ENCODE data around the gene RTTN.

RTTN gene

GRCh38 chr18:70075906-70076305 lies 129.6 kb downstream of the RTTN start:
- no peak overlapping the region for H3K27ac ChIP-seq (ENCODE audit: insufficient read depth in 1 of 2, low read depth in 1 of 2, low read length in 2 of 2, poor library complexity in 1 of 2, severe bottlenecking in 2 of 2)
- H3K4me1 ChIP-seq (ENCODE audit: control extremely low read depth in 1 of 4, control insufficient read depth in 4 of 4, insufficient read depth in 4 of 4, low read length in 3 of 4) = no peaks in the 10 kb centered on the region
- ChIA-PET CTCF (interaction anchor here (1.0 kb wide), 1 partner anchor 10 kb away, joined by 4 read pairs; no protein-coding TSS in a partner anchor), POLR2A (no interaction called here)
- no peak overlapping the region for H3K4me3 ChIP-seq (ENCODE audit: control insufficient read depth in 1 of 7, extremely low read depth in 1 of 7, insufficient read depth in 4 of 7, low read depth in 2 of 7, low read length in 6 of 7)
- H3K27me3 ChIP-seq (replicated peaks in 2 of 5; ENCODE audit: control insufficient read depth in 4 of 5, insufficient read depth in 5 of 5, low read length in 4 of 5) = no peaks in the 10 kb centered on the region
- no peaks in the 10 kb centered on the region for H3K9me3 ChIP-seq (ENCODE audit: control extremely low read depth in 1 of 5, control insufficient read depth in 4 of 5, insufficient read depth in 2 of 5, low read depth in 1 of 5, low read length in 4 of 5)
- DNase-seq = no peak
- H3K36me3 ChIP-seq (ENCODE audit: control insufficient read depth in 4 of 4, insufficient read depth in 4 of 4, low read length in 3 of 4) = peaks cover 0 to 8% (median 5%) of the 10 kb centered on the region in 4 experiments

- Histone ChIP-seq H3K27me3 (replicated peaks in 2 of 5; ENCODE audit: control insufficient read depth in 4 of 5, insufficient read depth in 5 of 5, low read length in 4 of 5) (no peaks in the 10 kb centered on the region), H3K36me3 (ENCODE audit: control insufficient read depth in 4 of 4, insufficient read depth in 4 of 4, low read length in 3 of 4) (peaks cover 2 to 8% (median 3%) of the 10 kb centered on the region in 4 experiments), H3K4me1 (ENCODE audit: control extremely low read depth in 1 of 4, control insufficient read depth in 4 of 4, insufficient read depth in 4 of 4, low read length in 3 of 4) (no peaks in the 10 kb centered on the region), H3K4me3 (ENCODE audit: control insufficient read depth in 1 of 7, extremely low read depth in 1 of 7, insufficient read depth in 4 of 7, low read depth in 2 of 7, low read length in 6 of 7) (no peak overlapping the region), H3K27ac (ENCODE audit: insufficient read depth in 1 of 2, low read depth in 1 of 2, low read length in 2 of 2, poor library complexity in 1 of 2, severe bottlenecking in 2 of 2) (no peak overlapping the region), H3K9me3 (ENCODE audit: control extremely low read depth in 1 of 5, control insufficient read depth in 4 of 5, insufficient read depth in 2 of 5, low read depth in 1 of 5, low read length in 4 of 5) (no peaks in the 10 kb centered on the region)
- DNase-seq = no peak
- ChIA-PET POLR2A (no interaction called here), CTCF (interaction anchor here (1.0 kb wide), 1 partner anchor 12 kb away, joined by 3 read pairs; no protein-coding TSS in a partner anchor)
- no CpG with 5 or more reads among the region's 1 CpG for WGBS (ENCODE audit: insufficient coverage)
Measured at GRCh38 chr18:70074116-70074515, 131.4 kb downstream of the RTTN start.

- CTCF ChIA-PET = no interaction called here
- H3K27me3 ChIP-seq (replicated peaks in 2 of 5; ENCODE audit: control insufficient read depth in 4 of 5, insufficient read depth in 5 of 5, low read length in 4 of 5) = no peaks in the 10 kb centered on the region
- no peak overlapping the region for H3K27ac ChIP-seq (ENCODE audit: insufficient read depth in 1 of 2, low read depth in 1 of 2, low read length in 2 of 2, poor library complexity in 1 of 2, severe bottlenecking in 2 of 2)
- POLR2A ChIA-PET = no interaction called here
- peaks cover 2 to 8% (median 4%) of the 10 kb centered on the region in 4 experiments for H3K36me3 ChIP-seq (ENCODE audit: control insufficient read depth in 4 of 4, insufficient read depth in 4 of 4, low read length in 3 of 4)
- 100% methylated on average over 1 of the region's 5 CpGs for whole genome bisulfite sequencing (ENCODE audit: insufficient coverage)
- no peaks in the 10 kb centered on the region for H3K4me1 ChIP-seq (ENCODE audit: control extremely low read depth in 1 of 4, control insufficient read depth in 4 of 4, insufficient read depth in 4 of 4, low read length in 3 of 4)
- no peak overlapping the region for H3K4me3 ChIP-seq (ENCODE audit: control insufficient read depth in 1 of 7, extremely low read depth in 1 of 7, insufficient read depth in 4 of 7, low read depth in 2 of 7, low read length in 6 of 7)
- no peak for DNase-seq
- no peaks in the 10 kb centered on the region for H3K9me3 ChIP-seq (ENCODE audit: control extremely low read depth in 1 of 5, control insufficient read depth in 4 of 5, insufficient read depth in 2 of 5, low read depth in 1 of 5, low read length in 4 of 5)
Measured at GRCh38 chr18:70073432-70073831, 132.1 kb downstream of the RTTN start.

GRCh38 chr18:70072678-70073077 lies 132.8 kb downstream of the RTTN start:
- Histone ChIP-seq H3K27ac (ENCODE audit: insufficient read depth in 1 of 2, low read depth in 1 of 2, low read length in 2 of 2, poor library complexity in 1 of 2, severe bottlenecking in 2 of 2) (no peak overlapping the region), H3K27me3 (replicated peaks in 2 of 5; ENCODE audit: control insufficient read depth in 4 of 5, insufficient read depth in 5 of 5, low read length in 4 of 5) (no peaks in the 10 kb centered on the region), H3K4me3 (ENCODE audit: control insufficient read depth in 1 of 7, extremely low read depth in 1 of 7, insufficient read depth in 4 of 7, low read depth in 2 of 7, low read length in 6 of 7) (no peak overlapping the region), H3K36me3 (ENCODE audit: control insufficient read depth in 4 of 4, insufficient read depth in 4 of 4, low read length in 3 of 4) (peaks cover 2 to 12% (median 4%) of the 10 kb centered on the region in 4 experiments), H3K4me1 (ENCODE audit: control extremely low read depth in 1 of 4, control insufficient read depth in 4 of 4, insufficient read depth in 4 of 4, low read length in 3 of 4) (no peaks in the 10 kb centered on the region), H3K9me3 (ENCODE audit: control extremely low read depth in 1 of 5, control insufficient read depth in 4 of 5, insufficient read depth in 2 of 5, low read depth in 1 of 5, low read length in 4 of 5) (no peaks in the 10 kb centered on the region)
- DNase-seq = peak; percentile 10 to 29 (median 19)
- no CpG with 5 or more reads among the region's 1 CpG for WGBS (ENCODE audit: insufficient coverage)
- ChIA-PET CTCF (no interaction called here), POLR2A (no interaction called here)

- H3K36me3 ChIP-seq (ENCODE audit: control insufficient read depth in 4 of 4, insufficient read depth in 4 of 4, low read length in 3 of 4) = peaks cover 2 to 9% (median 4%) of the 10 kb centered on the region in 4 experiments
- no peaks in the 10 kb centered on the region for H3K4me1 ChIP-seq (ENCODE audit: control extremely low read depth in 1 of 4, control insufficient read depth in 4 of 4, insufficient read depth in 4 of 4, low read length in 3 of 4)
- WGBS (ENCODE audit: insufficient coverage) = no CpG with 5 or more reads among the region's 1 CpG
- DNase-seq = no peak
- no peaks in the 10 kb centered on the region for H3K9me3 ChIP-seq (ENCODE audit: control extremely low read depth in 1 of 5, control insufficient read depth in 4 of 5, insufficient read depth in 2 of 5, low read depth in 1 of 5, low read length in 4 of 5)
- ChIA-PET CTCF (interaction anchor here (0.8 to 2.0 kb wide), 4 partner anchors 9 to 18 kb away, joined by 3 to 5 read pairs (median 4); no protein-coding TSS in a partner anchor), POLR2A (no interaction called here)
- H3K27me3 ChIP-seq (replicated peaks in 2 of 5; ENCODE audit: control insufficient read depth in 4 of 5, insufficient read depth in 5 of 5, low read length in 4 of 5) = no peaks in the 10 kb centered on the region
- H3K27ac ChIP-seq (ENCODE audit: insufficient read depth in 1 of 2, low read depth in 1 of 2, low read length in 2 of 2, poor library complexity in 1 of 2, severe bottlenecking in 2 of 2) = no peak overlapping the region
- no peak overlapping the region for H3K4me3 ChIP-seq (ENCODE audit: control insufficient read depth in 1 of 7, extremely low read depth in 1 of 7, insufficient read depth in 4 of 7, low read depth in 2 of 7, low read length in 6 of 7)
Measured at GRCh38 chr18:70069965-70070364, 135.5 kb downstream of the RTTN start.

- H3K4me3 ChIP-seq (ENCODE audit: control insufficient read depth in 1 of 7, extremely low read depth in 1 of 7, insufficient read depth in 4 of 7, low read depth in 2 of 7, low read length in 6 of 7) = no peak overlapping the region
- CTCF ChIA-PET = interaction anchor here (1.0 to 2.0 kb wide), 4 partner anchors 15 to 19 kb away, joined by 3 to 5 read pairs (median 4); no protein-coding TSS in a partner anchor
- H3K9me3 ChIP-seq (ENCODE audit: control extremely low read depth in 1 of 5, control insufficient read depth in 4 of 5, insufficient read depth in 2 of 5, low read depth in 1 of 5, low read length in 4 of 5) = no peaks in the 10 kb centered on the region
- no peak for DNase-seq
- H3K27me3 ChIP-seq (replicated peaks in 2 of 5; ENCODE audit: control insufficient read depth in 4 of 5, insufficient read depth in 5 of 5, low read length in 4 of 5) = no peaks in the 10 kb centered on the region
- POLR2A ChIA-PET = no interaction called here
- H3K4me1 ChIP-seq (ENCODE audit: control extremely low read depth in 1 of 4, control insufficient read depth in 4 of 4, insufficient read depth in 4 of 4, low read length in 3 of 4) = no peaks in the 10 kb centered on the region
- H3K27ac ChIP-seq (ENCODE audit: insufficient read depth in 1 of 2, low read depth in 1 of 2, low read length in 2 of 2, poor library complexity in 1 of 2, severe bottlenecking in 2 of 2) = no peak overlapping the region
- peaks cover 2 to 9% (median 4%) of the 10 kb centered on the region in 4 experiments for H3K36me3 ChIP-seq (ENCODE audit: control insufficient read depth in 4 of 4, insufficient read depth in 4 of 4, low read length in 3 of 4)
Measured at GRCh38 chr18:70069382-70069781, 136.1 kb downstream of the RTTN start.

- no peak for DNase-seq
- no peak overlapping the region for H3K4me3 ChIP-seq (ENCODE audit: control insufficient read depth in 1 of 7, extremely low read depth in 1 of 7, insufficient read depth in 4 of 7, low read depth in 2 of 7, low read length in 6 of 7)
- H3K27me3 ChIP-seq (replicated peaks in 2 of 5; ENCODE audit: control insufficient read depth in 4 of 5, insufficient read depth in 5 of 5, low read length in 4 of 5) = no peaks in the 10 kb centered on the region
- H3K9me3 ChIP-seq (ENCODE audit: control extremely low read depth in 1 of 5, control insufficient read depth in 4 of 5, insufficient read depth in 2 of 5, low read depth in 1 of 5, low read length in 4 of 5) = no peaks in the 10 kb centered on the region
- CTCF ChIA-PET = interaction anchor here (1.5 to 2.0 kb wide), 2 partner anchors 15 to 18 kb away, joined by 3 to 5 read pairs; no protein-coding TSS in a partner anchor
- POLR2A ChIA-PET = no interaction called here
- no peaks in the 10 kb centered on the region for H3K4me1 ChIP-seq (ENCODE audit: control extremely low read depth in 1 of 4, control insufficient read depth in 4 of 4, insufficient read depth in 4 of 4, low read length in 3 of 4)
- peaks cover 2 to 9% (median 4%) of the 10 kb centered on the region in 4 experiments for H3K36me3 ChIP-seq (ENCODE audit: control insufficient read depth in 4 of 4, insufficient read depth in 4 of 4, low read length in 3 of 4)
- no peak overlapping the region for H3K27ac ChIP-seq (ENCODE audit: insufficient read depth in 1 of 2, low read depth in 1 of 2, low read length in 2 of 2, poor library complexity in 1 of 2, severe bottlenecking in 2 of 2)
Measured at GRCh38 chr18:70068981-70069380, 136.5 kb downstream of the RTTN start.

Measured in common myeloid progenitor, CD34-positive (primary cell).